ENCODE data around the gene HOXC6.

DNA sequence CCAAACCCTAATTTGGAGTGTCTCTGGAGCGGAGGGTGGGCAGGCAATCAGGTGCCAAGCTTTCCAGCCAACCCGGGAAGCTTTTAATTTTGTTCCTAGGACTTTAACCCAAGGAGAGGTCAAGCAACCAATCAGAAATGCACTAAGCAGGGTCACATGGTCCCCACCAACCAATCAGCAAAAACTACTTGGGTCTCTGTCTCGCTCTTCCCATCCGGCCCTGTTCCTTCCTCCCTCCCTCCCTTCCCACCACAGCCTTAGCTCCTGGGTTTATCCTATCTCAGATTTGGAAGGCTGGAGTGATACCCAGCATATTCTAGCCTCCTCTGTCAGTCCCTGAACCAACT is 11.9 kb downstream of the HOXC6 start:
- TF ChIP-seq ZFP30 (CRISPR knock-in tag; IDR thresholded peaks at IDR 0.05) (no peak), ARNTL (CRISPR knock-in tag; IDR thresholded peaks at IDR 0.05; ENCODE audit: borderline replicate concordance, low read depth) (no peak), ZC3H10 (CRISPR knock-in tag; IDR thresholded peaks at IDR 0.05) (no peak), ZNF8 (CRISPR knock-in tag; IDR thresholded peaks at IDR 0.05) (no peak), BACH2 (CRISPR knock-in tag; IDR thresholded peaks at IDR 0.05; ENCODE audit: borderline replicate concordance) (no peak), PPARA (CRISPR knock-in tag; IDR thresholded peaks at IDR 0.05; ENCODE audit: borderline replicate concordance) (no peak), RARB (CRISPR knock-in tag; IDR thresholded peaks at IDR 0.05) (no peak), TOX (CRISPR knock-in tag; IDR thresholded peaks at IDR 0.05; ENCODE audit: borderline replicate concordance) (no peak), TCF4 (CRISPR knock-in tag; IDR thresholded peaks at IDR 0.05; ENCODE audit: borderline replicate concordance) (no peak)

All from SK-N-SH treated with all-trans-retinoic acid at 6 μM for 48 hours (cell line).